Muscle layer of duodenum (tissue), 2 donors: ENCODE data around the gene ZEB1.

ENCODE experiments used
- H3K27ac ChIP-seq: one replicate; pipeline ENCODE4 v1.7.0; 2013; ENCODE audit warnings: mild to moderate bottlenecking, low read length
- H3K27me3 ChIP-seq: one replicate; pipeline ENCODE4 v1.7.0; 2013; ENCODE audit warnings: low read depth, mild to moderate bottlenecking, control low read depth, low read length
- H3K36me3 ChIP-seq, 2 donors: one replicate each; pipeline ENCODE4 v1.7.0; 2013; ENCODE audit warnings: low read length in 2 of 2, control low read depth in 1 of 2, mild to moderate bottlenecking in 1 of 2; ENCODE audit not compliant: insufficient read depth in 2 of 2, control insufficient read depth in 1 of 2
- H3K4me1 ChIP-seq, 2 donors: one replicate each; pipeline ENCODE4 v1.7.0; 2013; ENCODE audit warnings: low read length in 2 of 2, mild to moderate bottlenecking in 2 of 2, control low read depth in 1 of 2, moderate library complexity in 1 of 2; ENCODE audit not compliant: insufficient read depth in 2 of 2, control insufficient read depth in 1 of 2
- H3K4me3 ChIP-seq, 2 donors: one replicate each; pipeline ENCODE4 v1.7.0; 2013; ENCODE audit warnings: low read length in 2 of 2, low read depth in 1 of 2, mild to moderate bottlenecking in 1 of 2
- H3K9me3 ChIP-seq, 2 donors: one replicate each; pipeline ENCODE4 v1.7.0; 2013; ENCODE audit warnings: low read length in 2 of 2, control low read depth in 1 of 2, mild to moderate bottlenecking in 1 of 2; ENCODE audit not compliant: control insufficient read depth in 1 of 2
- donor health status: healthy.

ZEB1 gene

DNA sequence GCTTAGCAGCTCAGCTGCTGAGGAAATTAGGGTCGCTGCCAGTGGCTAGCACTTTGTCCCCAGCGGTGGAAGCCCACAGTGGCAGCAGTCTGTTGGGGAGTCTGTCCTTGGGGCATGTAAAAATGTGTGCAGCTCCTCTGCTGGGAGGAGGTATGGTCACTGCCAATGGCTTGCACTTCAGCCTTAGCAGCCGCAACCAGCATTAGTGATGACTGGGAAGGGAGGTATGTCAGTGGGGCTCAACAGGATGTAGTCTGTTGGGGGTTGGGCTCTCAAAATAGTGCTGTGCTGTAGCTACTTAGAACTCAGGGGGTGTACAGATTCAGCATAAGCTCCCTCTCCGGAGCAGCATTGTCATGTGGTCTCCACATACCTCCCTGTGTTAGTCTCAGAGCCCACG, 189.9 kb downstream of the ZEB1 start:
- Histone ChIP-seq H3K4me3 (no peak overlapping the region), H3K9me3 (peaks cover 4 to 22% of the 10 kb centered on the region in 2 donors), H3K36me3 (peaks cover 5 to 44% of the 10 kb centered on the region in 2 donors)

DNA sequence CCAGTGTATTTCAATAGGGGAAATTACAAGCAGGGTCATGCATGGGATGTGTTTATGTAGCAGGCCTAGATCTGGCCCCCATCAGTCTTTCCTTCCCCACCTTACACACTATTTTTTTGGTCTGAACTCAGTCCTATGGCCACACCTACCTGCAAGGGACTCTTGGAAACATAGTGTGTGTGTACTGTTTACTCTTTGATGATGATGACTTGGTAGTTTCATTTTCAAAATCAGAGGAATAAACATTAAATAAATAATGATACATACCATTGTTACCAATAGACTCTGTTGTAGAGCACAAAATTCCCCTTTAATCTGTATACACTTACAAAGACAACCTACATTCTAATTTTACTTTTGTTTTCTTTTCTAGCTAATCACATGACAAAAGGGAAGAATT, 191.0 kb downstream of the ZEB1 start:
- Histone ChIP-seq H3K27me3 (no peaks in the 10 kb centered on the region), H3K4me1 (no peaks in the 10 kb centered on the region), H3K9me3 (peaks cover 4 to 16% of the 10 kb centered on the region in 2 donors), H3K36me3 (peaks cover 5 to 41% of the 10 kb centered on the region in 2 donors), H3K27ac (no peak overlapping the region), H3K4me3 (no peak overlapping the region)

More for the DNA sequence above, 189.9 kb downstream of the ZEB1 start:
- H3K27ac ChIP-seq: no peak overlapping the region
- no peaks in the 10 kb centered on the region for H3K27me3 ChIP-seq
- no peaks in the 10 kb centered on the region for H3K4me1 ChIP-seq

DNA sequence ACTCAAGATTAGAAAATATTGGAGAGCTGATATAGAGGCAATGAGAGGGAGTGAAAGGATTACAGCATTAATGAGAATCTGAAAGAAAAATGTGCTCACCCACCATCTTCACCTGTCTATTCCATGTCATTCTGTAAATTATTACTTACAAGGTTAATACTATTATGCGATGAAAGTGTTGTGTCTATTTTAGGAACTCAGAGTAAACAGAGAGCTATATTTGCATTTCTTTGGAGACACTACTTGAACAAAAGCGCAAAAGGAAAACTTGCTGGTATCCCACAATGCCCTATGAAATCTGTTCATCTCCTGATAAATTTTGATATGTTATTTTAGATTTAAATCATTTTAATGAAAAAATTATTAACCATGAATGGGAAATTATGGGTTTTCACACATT, 196.1 kb downstream of the ZEB1 start:
- peaks cover 6 to 42% of the 10 kb centered on the region in 2 donors for H3K36me3 ChIP-seq
- no peaks in the 10 kb centered on the region for H3K9me3 ChIP-seq
- H3K27ac ChIP-seq: no peak overlapping the region
- no peak overlapping the region for H3K4me3 ChIP-seq
- H3K27me3 ChIP-seq: no peaks in the 10 kb centered on the region
- H3K4me1 ChIP-seq: no peaks in the 10 kb centered on the region

DNA sequence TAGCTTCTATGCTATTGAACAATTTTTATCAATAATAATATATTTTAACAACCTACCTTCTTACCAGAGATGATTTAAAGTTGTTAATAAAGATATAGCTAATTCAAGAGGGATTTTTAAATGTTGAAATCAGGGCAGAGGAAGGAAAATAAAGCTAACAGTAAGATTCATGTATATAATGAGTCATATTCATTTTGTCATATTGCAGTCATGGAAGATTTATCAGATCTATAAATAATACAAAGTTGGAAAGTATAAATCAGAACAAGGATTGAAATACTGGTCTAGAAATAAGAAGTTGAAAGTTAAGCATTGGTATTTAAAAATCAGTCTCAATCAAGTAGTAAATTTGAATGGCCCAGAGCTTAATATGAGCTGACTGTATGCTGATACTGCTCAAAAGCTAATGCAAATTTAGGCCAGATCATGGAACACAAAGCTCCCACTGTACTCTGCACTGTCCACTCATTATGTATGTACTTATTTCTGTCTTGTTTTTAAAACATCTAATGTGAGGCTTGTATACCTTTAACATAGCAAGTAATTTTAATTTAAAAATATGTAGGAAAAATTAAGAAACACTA, 196.9 kb downstream of the ZEB1 start:
- H3K27ac ChIP-seq: no peak overlapping the region
- H3K4me1 ChIP-seq: no peaks in the 10 kb centered on the region
- H3K9me3 ChIP-seq: no peaks in the 10 kb centered on the region
- no peaks in the 10 kb centered on the region for H3K27me3 ChIP-seq
- H3K36me3 ChIP-seq: peaks cover 12 to 42% of the 10 kb centered on the region in 2 donors
- no peak overlapping the region for H3K4me3 ChIP-seq

DNA sequence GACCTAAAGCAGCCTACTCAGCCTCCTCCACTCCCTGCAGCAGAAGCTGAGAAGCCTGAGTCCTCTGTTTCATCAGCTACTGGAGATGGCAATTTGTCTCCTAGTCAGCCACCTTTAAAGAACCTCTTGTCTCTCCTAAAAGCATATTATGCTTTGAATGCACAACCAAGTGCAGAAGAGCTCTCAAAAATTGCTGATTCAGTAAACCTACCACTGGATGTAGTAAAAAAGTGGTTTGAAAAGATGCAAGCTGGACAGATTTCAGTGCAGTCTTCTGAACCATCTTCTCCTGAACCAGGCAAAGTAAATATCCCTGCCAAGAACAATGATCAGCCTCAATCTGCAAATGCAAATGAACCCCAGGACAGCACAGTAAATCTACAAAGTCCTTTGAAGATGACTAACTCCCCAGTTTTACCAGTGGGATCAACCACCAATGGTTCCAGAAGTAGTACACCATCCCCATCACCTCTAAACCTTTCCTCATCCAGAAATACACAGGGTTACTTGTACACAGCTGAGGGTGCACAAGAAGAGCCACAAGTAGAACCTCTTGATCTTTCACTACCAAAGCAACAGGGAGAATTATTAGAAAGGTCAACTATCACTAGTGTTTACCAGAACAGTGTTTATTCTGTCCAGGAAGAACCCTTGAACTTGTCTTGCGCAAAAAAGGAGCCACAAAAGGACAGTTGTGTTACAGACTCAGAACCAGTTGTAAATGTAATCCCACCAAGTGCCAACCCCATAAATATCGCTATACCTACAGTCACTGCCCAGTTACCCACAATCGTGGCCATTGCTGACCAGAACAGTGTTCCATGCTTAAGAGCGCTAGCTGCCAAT, 202.2 kb downstream of the ZEB1 start:
- H3K27me3 ChIP-seq: no peaks in the 10 kb centered on the region
- H3K9me3 ChIP-seq: no peaks in the 10 kb centered on the region
- no peak overlapping the region for H3K27ac ChIP-seq
- peaks cover 17 to 41% of the 10 kb centered on the region in 2 donors for H3K36me3 ChIP-seq
- H3K4me3 ChIP-seq: no peak overlapping the region
- H3K4me1 ChIP-seq: peaks cover 0 to under 1% of the 10 kb centered on the region in 2 donors

DNA sequence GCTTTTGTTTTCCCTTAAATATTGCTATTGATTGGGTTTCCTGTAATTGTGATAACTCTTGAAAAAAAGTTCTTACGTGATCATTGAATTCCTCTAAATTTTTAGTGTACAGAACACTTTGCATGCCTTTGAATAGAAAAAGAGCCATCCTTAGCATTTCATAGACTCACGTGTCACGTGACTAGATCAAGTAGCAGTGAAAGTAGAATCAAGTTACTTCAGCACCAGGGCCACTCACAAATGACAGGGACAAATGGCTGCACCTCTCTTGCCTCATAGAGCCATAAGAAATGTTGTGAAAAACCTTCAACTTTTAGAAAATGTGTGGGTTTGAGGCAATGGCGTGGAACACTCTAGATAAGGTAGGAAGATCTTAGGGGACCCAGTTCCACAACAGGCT, 203.8 kb downstream of the ZEB1 start:
- Histone ChIP-seq H3K36me3 (peaks cover 23 to 52% of the 10 kb centered on the region in 2 donors), H3K4me3 (no peak overlapping the region), H3K4me1 (peaks cover 0 to 3% of the 10 kb centered on the region in 2 donors)

DNA sequence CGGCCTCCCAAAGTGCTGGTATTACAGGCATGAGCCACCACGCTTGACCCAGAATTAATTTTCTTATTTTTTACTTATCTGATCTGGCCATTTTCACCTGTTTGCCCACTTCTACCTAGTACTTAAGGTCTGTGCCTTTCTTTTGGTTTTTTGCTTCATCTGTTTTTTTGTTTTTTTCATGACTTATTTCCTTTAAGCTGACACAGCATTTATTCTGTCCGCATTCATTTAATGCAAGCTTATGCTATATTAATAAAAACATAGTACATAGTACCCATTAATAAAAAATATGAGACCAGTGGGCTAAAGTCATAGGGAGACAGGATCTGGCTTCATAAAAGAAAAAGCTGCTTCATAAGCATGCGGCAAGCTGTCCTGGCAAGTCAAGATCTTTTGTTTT, 205.4 kb downstream of the ZEB1 start:
- no peak overlapping the region for H3K27ac ChIP-seq
- peaks cover 23 to 52% of the 10 kb centered on the region in 2 donors for H3K36me3 ChIP-seq
- no peak overlapping the region for H3K4me3 ChIP-seq
- peaks cover 0 to 3% of the 10 kb centered on the region in 2 donors for H3K4me1 ChIP-seq
- H3K27me3 ChIP-seq: no peaks in the 10 kb centered on the region
- H3K9me3 ChIP-seq: no peaks in the 10 kb centered on the region

More for the DNA sequence above, 203.8 kb downstream of the ZEB1 start:
- H3K27ac ChIP-seq: no peak overlapping the region
- no peaks in the 10 kb centered on the region for H3K9me3 ChIP-seq
- no peaks in the 10 kb centered on the region for H3K27me3 ChIP-seq

DNA sequence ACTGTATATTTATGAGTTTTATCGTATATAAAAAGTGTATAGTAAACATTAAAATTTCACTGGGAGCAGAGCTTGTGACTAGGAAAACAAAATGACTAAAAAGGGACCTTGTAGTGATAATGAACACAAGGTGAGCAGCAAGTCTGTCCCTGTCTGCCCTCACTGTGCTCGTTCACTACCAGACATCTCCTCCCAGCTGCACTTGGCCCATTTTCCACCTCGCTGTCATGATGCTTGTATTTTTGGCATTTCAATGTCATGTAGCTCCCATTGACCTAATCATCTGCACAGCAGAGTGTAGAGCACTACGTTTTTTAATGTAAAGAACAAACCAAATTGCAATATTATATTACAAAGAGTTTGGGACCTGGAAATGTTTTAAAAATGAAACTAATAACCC, 207.2 kb downstream of the ZEB1 start:
- H3K27me3 ChIP-seq: no peaks in the 10 kb centered on the region
- H3K9me3 ChIP-seq: no peaks in the 10 kb centered on the region
- no peak overlapping the region for H3K27ac ChIP-seq
- peaks cover 14 to 37% of the 10 kb centered on the region in 2 donors for H3K36me3 ChIP-seq
- peaks cover 0 to 3% of the 10 kb centered on the region in 2 donors for H3K4me1 ChIP-seq
- no peak overlapping the region for H3K4me3 ChIP-seq

DNA sequence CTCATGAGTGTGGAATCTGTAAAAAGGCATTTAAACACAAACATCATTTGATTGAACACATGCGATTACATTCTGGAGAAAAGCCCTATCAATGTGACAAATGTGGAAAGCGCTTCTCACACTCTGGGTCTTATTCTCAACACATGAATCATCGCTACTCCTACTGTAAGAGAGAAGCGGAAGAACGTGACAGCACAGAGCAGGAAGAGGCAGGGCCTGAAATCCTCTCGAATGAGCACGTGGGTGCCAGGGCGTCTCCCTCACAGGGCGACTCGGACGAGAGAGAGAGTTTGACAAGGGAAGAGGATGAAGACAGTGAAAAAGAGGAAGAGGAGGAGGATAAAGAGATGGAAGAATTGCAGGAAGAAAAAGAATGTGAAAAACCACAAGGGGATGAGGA, 207.7 kb downstream of the ZEB1 start:
- Histone ChIP-seq H3K4me1 (peaks cover 0 to 3% of the 10 kb centered on the region in 2 donors), H3K27me3 (no peaks in the 10 kb centered on the region), H3K27ac (no peak overlapping the region), H3K36me3 (peaks cover 12 to 33% of the 10 kb centered on the region in 2 donors), H3K4me3 (no peak overlapping the region), H3K9me3 (no peaks in the 10 kb centered on the region)

DNA sequence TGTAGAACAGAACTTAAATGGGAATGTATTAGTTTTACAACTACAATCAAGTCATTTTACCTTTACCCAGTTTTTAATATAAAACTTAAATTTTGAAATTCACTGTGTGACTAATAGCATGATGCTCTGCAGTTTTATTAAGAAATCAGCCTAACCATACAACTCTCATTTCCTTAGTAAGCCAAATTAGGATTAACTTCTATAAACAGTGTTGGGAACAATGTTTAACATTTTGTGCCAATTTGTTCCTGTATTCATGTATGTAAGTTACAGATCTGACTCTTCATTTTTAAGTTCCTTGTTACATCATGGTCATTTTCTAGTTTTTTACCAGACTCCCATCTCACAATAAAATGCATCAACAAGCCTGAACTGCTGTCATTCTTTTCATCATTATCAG, 209.8 kb downstream of the ZEB1 start:
- H3K4me3 ChIP-seq: no peak overlapping the region
- no peak overlapping the region for H3K27ac ChIP-seq
- peaks cover 0 to 3% of the 10 kb centered on the region in 2 donors for H3K4me1 ChIP-seq
- H3K36me3 ChIP-seq: peaks cover 12 to 31% of the 10 kb centered on the region in 2 donors
- no peaks in the 10 kb centered on the region for H3K9me3 ChIP-seq
- H3K27me3 ChIP-seq: no peaks in the 10 kb centered on the region

DNA sequence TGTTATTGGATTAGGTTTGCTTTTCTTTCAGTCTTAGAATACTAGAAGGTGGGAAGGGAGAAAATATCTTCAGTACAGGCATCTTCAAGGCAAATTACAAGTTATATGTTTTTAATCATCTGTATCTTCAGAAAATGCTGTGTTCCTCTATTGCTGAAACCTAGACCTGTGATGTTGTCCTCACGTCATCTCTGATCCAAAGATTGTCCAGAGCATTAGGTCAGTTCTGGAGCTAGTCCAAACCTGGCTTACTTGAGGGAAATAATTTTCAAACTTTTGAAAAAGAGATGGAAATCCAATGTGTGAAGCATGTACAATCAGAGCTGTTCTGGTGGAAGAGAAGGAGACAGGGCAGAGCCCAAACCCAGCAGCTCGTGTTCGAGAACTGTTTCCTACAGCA, 217.3 kb downstream of the ZEB1 start:
- Histone ChIP-seq H3K9me3 (no peaks in the 10 kb centered on the region), H3K27ac (no peak overlapping the region), H3K27me3 (no peaks in the 10 kb centered on the region), H3K4me3 (no peak overlapping the region), H3K36me3 (no peaks in the 10 kb centered on the region), H3K4me1 (peaks cover 0 to 7% of the 10 kb centered on the region in 2 donors)
